IMR-90 (cell line): ENCODE results near the gene TEX13A.

Experiments used
- FOS ChIP-seq: fragments of 150-350 bp; IDR thresholded peaks from 2 replicates; pipeline ENCODE4 v1.6.1; 2016; ENCODE audit warnings: low read depth, low read length
- POLR2A ChIP-seq: IDR thresholded peaks from 2 replicates; pipeline ENCODE4 v1.6.1; 2012; ENCODE audit warnings: mild to moderate bottlenecking, low read depth, low read length
- TF ChIP-seq, protein P1 (sequence below): conservative IDR thresholded peaks from 2 replicates; pipeline ENCODE4 v1.5.1; 2012; ENCODE audit warnings: mild to moderate bottlenecking, low read depth, low read length, improper control_type of control experiment

DNA sequence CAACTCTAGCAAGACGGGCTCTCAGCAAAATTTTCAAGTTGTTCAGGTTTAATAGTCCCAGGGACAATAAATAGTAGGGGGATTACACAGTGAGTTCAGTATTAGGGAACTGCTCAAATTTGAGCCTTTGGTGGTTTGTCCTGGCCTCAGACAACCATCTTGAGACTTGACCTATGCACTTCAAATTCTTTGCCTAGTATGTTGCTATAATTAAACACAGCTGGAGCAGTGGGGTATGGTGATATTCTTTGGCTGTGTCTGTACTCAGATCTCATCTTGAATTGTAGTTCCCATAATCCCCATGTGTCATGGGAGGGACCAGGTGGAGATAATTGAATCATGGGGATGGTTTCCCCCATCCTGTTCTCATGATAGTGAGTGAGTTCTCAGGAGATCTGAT, 43.3 kb upstream of the TEX13A start:
- TF ChIP-seq FOS: no peak
- no peak for TF ChIP-seq POLR2A
- TF ChIP-seq, protein P1, sequence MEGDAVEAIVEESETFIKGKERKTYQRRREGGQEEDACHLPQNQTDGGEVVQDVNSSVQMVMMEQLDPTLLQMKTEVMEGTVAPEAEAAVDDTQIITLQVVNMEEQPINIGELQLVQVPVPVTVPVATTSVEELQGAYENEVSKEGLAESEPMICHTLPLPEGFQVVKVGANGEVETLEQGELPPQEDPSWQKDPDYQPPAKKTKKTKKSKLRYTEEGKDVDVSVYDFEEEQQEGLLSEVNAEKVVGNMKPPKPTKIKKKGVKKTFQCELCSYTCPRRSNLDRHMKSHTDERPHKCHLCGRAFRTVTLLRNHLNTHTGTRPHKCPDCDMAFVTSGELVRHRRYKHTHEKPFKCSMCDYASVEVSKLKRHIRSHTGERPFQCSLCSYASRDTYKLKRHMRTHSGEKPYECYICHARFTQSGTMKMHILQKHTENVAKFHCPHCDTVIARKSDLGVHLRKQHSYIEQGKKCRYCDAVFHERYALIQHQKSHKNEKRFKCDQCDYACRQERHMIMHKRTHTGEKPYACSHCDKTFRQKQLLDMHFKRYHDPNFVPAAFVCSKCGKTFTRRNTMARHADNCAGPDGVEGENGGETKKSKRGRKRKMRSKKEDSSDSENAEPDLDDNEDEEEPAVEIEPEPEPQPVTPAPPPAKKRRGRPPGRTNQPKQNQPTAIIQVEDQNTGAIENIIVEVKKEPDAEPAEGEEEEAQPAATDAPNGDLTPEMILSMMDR: no peak
